ENCODE data around the gene CYP27C1.
"Not testable (repeated sequence)": the region's sequence is repeated elsewhere in the genome, so short reads cannot be mapped to it uniquely, and the experiment has no call there.

Gene CYP27C1

GRCh38 chr2:127169066-127169660 lies 50.9 kb downstream of the CYP27C1 start:
- DNase-seq, result no peak

GRCh38 chr2:127166231-127166860 lies 53.8 kb downstream of the CYP27C1 start:
- DNase-seq, result no peak

GRCh38 chr2:127165539-127165935 lies 54.6 kb downstream of the CYP27C1 start:
- no peak for DNase-seq

- no peak for DNase-seq
Observed at GRCh38 chr2:127164761-127165538, 55.1 kb downstream of the CYP27C1 start.

- DNase-seq, result no peak
Observed at GRCh38 chr2:127163921-127164320, 56.2 kb downstream of the CYP27C1 start.

GRCh38 chr2:127163090-127163406 lies 57.1 kb downstream of the CYP27C1 start:
- DNase-seq, result not testable (repeated sequence)

- DNase-seq, result no peak
Observed at GRCh38 chr2:127162261-127163089, 57.6 kb downstream of the CYP27C1 start.

- DNase-seq, result no peak
Observed at GRCh38 chr2:127161176-127162136, 58.6 kb downstream of the CYP27C1 start.

GRCh38 chr2:127160676-127161075 lies 59.4 kb downstream of the CYP27C1 start:
- DNase-seq, result no peak

- no peak for DNase-seq
Observed at GRCh38 chr2:127159543-127159942, 60.6 kb downstream of the CYP27C1 start.

GRCh38 chr2:127158614-127159290 lies 61.3 kb downstream of the CYP27C1 start:
- DNase-seq, result no peak

- DNase-seq, result no peak
Observed at GRCh38 chr2:127157651-127158485, 62.2 kb downstream of the CYP27C1 start.

GRCh38 chr2:127157114-127157513 lies 63.0 kb downstream of the CYP27C1 start:
- no peak for DNase-seq

GRCh38 chr2:127155947-127156346 lies 64.2 kb downstream of the CYP27C1 start:
- no peak for DNase-seq

GRCh38 chr2:127155028-127155581 lies 65.0 kb downstream of the CYP27C1 start:
- no peak for DNase-seq

- no peak for DNase-seq
Observed at GRCh38 chr2:127154396-127154795, 65.7 kb downstream of the CYP27C1 start.

GRCh38 chr2:127153691-127154158 lies 66.4 kb downstream of the CYP27C1 start:
- DNase-seq, result no peak

- DNase-seq, result no peak
Observed at GRCh38 chr2:127150996-127151395, 69.1 kb downstream of the CYP27C1 start.

- no peak for DNase-seq
Observed at GRCh38 chr2:127149384-127149783, 70.7 kb downstream of the CYP27C1 start.

All from DMS153 (cell line).